ENCODE results near the gene ANKIB1.

DNA sequence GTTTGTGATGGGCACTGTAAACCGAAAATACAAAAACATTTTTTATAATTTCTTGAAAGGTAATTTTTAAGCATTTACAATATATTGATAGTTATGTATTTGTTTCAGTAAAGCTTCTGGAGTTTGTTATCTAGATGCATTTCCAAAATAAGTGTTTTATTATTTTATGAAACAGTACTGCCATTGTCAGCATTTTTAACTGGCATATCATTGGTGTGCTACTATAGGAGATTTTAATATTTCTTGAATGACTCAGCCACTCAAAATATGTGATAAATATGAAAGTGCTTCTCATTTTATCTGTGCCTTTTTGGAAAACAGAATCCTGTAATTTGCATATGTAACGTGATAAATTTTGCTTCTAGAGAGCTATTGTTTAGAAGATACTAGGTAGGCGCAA is 97.9 kb downstream of the ANKIB1 start:
- TF ChIP-seq ZNF274 (IDR thresholded peaks at IDR 0.05; ENCODE audit: low read depth, low read length): no peak
- no peak for TF ChIP-seq YY1 (IDR thresholded peaks at IDR 0.05; ENCODE audit: insufficient read depth, insufficient read length)

Measured in NT2/D1 (cell line).